CD4-positive, alpha-beta T cell (primary cell): Measurements from ENCODE around the gene ARHGEF10L. TPM values are rescaled to one million over a fixed set of nuclear protein-coding genes. Genes with fewer than 3 reads are reported as not detected.

ENCODE experiments used
- ATAC-seq: fragments of 200-7000 bp; cut with Tn5 transposase; one replicate; pipeline ENCODE4 v1.10.0; 2022; ENCODE audit warnings: mild to moderate bottlenecking; ENCODE audit not compliant: poor library complexity
- CTCF ChIA-PET: fragments of 350-600 bp; sonication (Branson Sonifier 250); formaldehyde crosslinking; loops from one replicate; lab custom pipeline; 2021; ENCODE audit warnings: antibody characterized with exemption, inconsistent platforms; lab: Charles Lee
- POLR2A ChIA-PET: fragments of 350-600 bp; sonication (Branson Sonifier 250); formaldehyde crosslinking; loops from one replicate; lab custom pipeline; 2021; ENCODE audit warnings: antibody characterized with exemption, inconsistent platforms; lab: Charles Lee
- DNase-seq, 14 experiments: peaks; one replicate each; pipeline ENCODE4 v3.0.0-alpha.2; 2013 to 2020; ENCODE audit warnings: mixed read lengths in 2 of 14
- H3K27ac ChIP-seq, 2 donors: one replicate each; pipeline versions ENCODE4 v1.5.1 to v1.7.0; 2013; ENCODE audit warnings: low read length in 2 of 2, low read depth in 1 of 2, mild to moderate bottlenecking in 1 of 2
- H3K27me3 ChIP-seq, 2 experiments: 1 replicate in 1 of 2; 2 replicates in 1 of 2; pipeline versions ENCODE4 v1.6.1 to v1.7.0; 2013; ENCODE audit warnings: low read length in 2 of 2, control low read depth in 1 of 2, mild to moderate bottlenecking in 1 of 2, moderate library complexity in 1 of 2; ENCODE audit not compliant: insufficient read depth in 2 of 2, control insufficient read depth in 1 of 2
- H3K36me3 ChIP-seq: one replicate; pipeline ENCODE4 v1.6.1; 2013; ENCODE audit warnings: low read length, control low read depth; ENCODE audit not compliant: insufficient read depth
- H3K4me1 ChIP-seq: one replicate; pipeline ENCODE4 v1.6.1; 2013; ENCODE audit warnings: low read length, control low read depth; ENCODE audit not compliant: insufficient read depth
- H3K4me3 ChIP-seq: one replicate; pipeline ENCODE4 v1.5.1; 2013; ENCODE audit warnings: mild to moderate bottlenecking, low read length, moderate library complexity
- H3K9me3 ChIP-seq, 2 experiments: 1 replicate in 1 of 2; 2 replicates in 1 of 2; pipeline versions ENCODE4 v1.6.1 to v1.7.0; 2013; ENCODE audit warnings: low read length in 2 of 2, mild to moderate bottlenecking in 2 of 2, control low read depth in 1 of 2, moderate library complexity in 1 of 2; ENCODE audit not compliant: control insufficient read depth in 1 of 2, insufficient read depth in 1 of 2
- H3K27ac Mint-ChIP-seq: one replicate; pipeline ENCODE4 v1.8.0; 2020; ENCODE audit warnings: mixed read lengths
- H3K27me3 Mint-ChIP-seq: one replicate; pipeline ENCODE4 v1.8.0; 2021; ENCODE audit warnings: mixed read lengths
- H3K36me3 Mint-ChIP-seq: one replicate; pipeline ENCODE4 v1.8.0; 2021; ENCODE audit warnings: low read depth, mixed read lengths
- H3K4me1 Mint-ChIP-seq: one replicate; pipeline ENCODE4 v1.8.0; 2021; ENCODE audit warnings: low read depth, mixed read lengths
- H3K4me3 Mint-ChIP-seq: one replicate; pipeline ENCODE4 v1.8.0; 2020; ENCODE audit warnings: mild to moderate bottlenecking, mixed read lengths
- H3K9me3 Mint-ChIP-seq: one replicate; pipeline ENCODE4 v1.8.0; 2020; ENCODE audit warnings: mixed read lengths
- CTCF ChIP-seq: fragments of 200-600 bp; IDR thresholded peaks from one replicate; pipeline ENCODE4 v1.8.0; 2022; ENCODE audit warnings: antibody characterized with exemption, mild to moderate bottlenecking
- intact Hi-C, 2 experiments: fragments of 100-400 bp; cut with DNase I in 1 of 2; cut with micrococcal nuclease in 1 of 2; formaldehyde crosslinking; loops; one replicate each; pipeline versions ENCODE4 v1.15.1 to v1.9.0; 2023 to 2025; cut with DNase I, micrococcal nuclease
- total RNA-seq, 174 experiments: library from RNA in 2 of 174; stranded (reverse) in 2 of 174; gene quantifications; one replicate each; pipeline ENCODE4 v1.2.3 and lab custom pipeline; 2021 to 2026

ARHGEF10L gene
- total RNA-seq, 2 experiments from 2014 or later: 0.11 to 0.22 TPM

- no peak overlapping the region for H3K27ac ChIP-seq
- no peaks in the 10 kb centered on the region for H3K4me1 ChIP-seq
- intact Hi-C loops: no loop called here
- Mint-ChIP-seq H3K4me3 (no peak overlapping the region), H3K36me3 (no peaks in the 10 kb centered on the region), H3K27ac (no peak overlapping the region), H3K27me3 (peaks cover 22% of the 10 kb centered on the region), H3K4me1 (no peaks in the 10 kb centered on the region), H3K9me3 (no peaks in the 10 kb centered on the region)
- H3K27me3 ChIP-seq: peaks cover 0 to 7% of the 10 kb centered on the region in 2 experiments
- ChIA-PET POLR2A (no interaction called here), CTCF (no interaction called here)
- no peaks in the 10 kb centered on the region for H3K36me3 ChIP-seq
- ATAC-seq (no peak), DNase-seq (no peak)
- no peak overlapping the region for H3K4me3 ChIP-seq
- no peaks in the 10 kb centered on the region for H3K9me3 ChIP-seq
- no peak for TF ChIP-seq CTCF
Measured at GRCh38 chr1:17531343-17531681, 8.2 kb upstream of the ARHGEF10L start.

GRCh38 chr1:17531682-17532487 is 7.6 kb upstream of the ARHGEF10L start:
- H3K36me3 Mint-ChIP-seq: no peaks in the 10 kb centered on the region
- H3K4me3 Mint-ChIP-seq: no peak overlapping the region
- DNase-seq (no peak), ATAC-seq (no peak)
- no peak overlapping the region for H3K27ac Mint-ChIP-seq
- peaks cover 27% of the 10 kb centered on the region for H3K27me3 Mint-ChIP-seq
- no peaks in the 10 kb centered on the region for H3K36me3 ChIP-seq
- no peak overlapping the region for H3K27ac ChIP-seq
- ChIA-PET CTCF (no interaction called here), POLR2A (no interaction called here)
- H3K9me3 Mint-ChIP-seq: no peaks in the 10 kb centered on the region
- no peak for TF ChIP-seq CTCF
- no peaks in the 10 kb centered on the region for H3K4me1 ChIP-seq
- intact Hi-C loops: no loop called here
- no peaks in the 10 kb centered on the region for H3K4me1 Mint-ChIP-seq
- H3K9me3 ChIP-seq: no peaks in the 10 kb centered on the region
- H3K4me3 ChIP-seq: no peak overlapping the region
- H3K27me3 ChIP-seq: peaks cover 0 to 7% of the 10 kb centered on the region in 2 experiments

- Histone ChIP-seq H3K27me3 (peaks cover 11 to 12% of the 10 kb centered on the region in 2 experiments), H3K36me3 (no peaks in the 10 kb centered on the region), H3K4me3 (no peak overlapping the region), H3K4me1 (no peaks in the 10 kb centered on the region), H3K9me3 (no peaks in the 10 kb centered on the region), H3K27ac (no peak overlapping the region)
- intact Hi-C loops: no loop called here
- POLR2A ChIA-PET: interaction anchor here (0.6 kb wide), 1 partner anchor 23 kb away, joined by 4 read pairs; no protein-coding TSS in a partner anchor
- TF ChIP-seq CTCF: no peak
- Mint-ChIP-seq H3K9me3 (no peaks in the 10 kb centered on the region), H3K27ac (no peak overlapping the region), H3K4me3 (no peak overlapping the region), H3K36me3 (no peaks in the 10 kb centered on the region), H3K4me1 (no peaks in the 10 kb centered on the region), H3K27me3 (peaks cover 36% of the 10 kb centered on the region)
- no peak for DNase-seq
- CTCF ChIA-PET: no interaction called here
- ATAC-seq: no peak
Measured at GRCh38 chr1:17533201-17533600, 6.3 kb upstream of the ARHGEF10L start.
